Kidney glomerular epithelial cell (primary cell): Measurements from ENCODE around the gene FBXO36.
"Not testable (repeated sequence)": the region's sequence is repeated elsewhere in the genome, so short reads cannot be mapped to it uniquely, and the experiment has no call there.

Experiments used
- DNase-seq: peaks from one replicate; lab custom pipeline; 2025; lab: John Stamatoyannopoulos, UW

The FBXO36 gene

DNA sequence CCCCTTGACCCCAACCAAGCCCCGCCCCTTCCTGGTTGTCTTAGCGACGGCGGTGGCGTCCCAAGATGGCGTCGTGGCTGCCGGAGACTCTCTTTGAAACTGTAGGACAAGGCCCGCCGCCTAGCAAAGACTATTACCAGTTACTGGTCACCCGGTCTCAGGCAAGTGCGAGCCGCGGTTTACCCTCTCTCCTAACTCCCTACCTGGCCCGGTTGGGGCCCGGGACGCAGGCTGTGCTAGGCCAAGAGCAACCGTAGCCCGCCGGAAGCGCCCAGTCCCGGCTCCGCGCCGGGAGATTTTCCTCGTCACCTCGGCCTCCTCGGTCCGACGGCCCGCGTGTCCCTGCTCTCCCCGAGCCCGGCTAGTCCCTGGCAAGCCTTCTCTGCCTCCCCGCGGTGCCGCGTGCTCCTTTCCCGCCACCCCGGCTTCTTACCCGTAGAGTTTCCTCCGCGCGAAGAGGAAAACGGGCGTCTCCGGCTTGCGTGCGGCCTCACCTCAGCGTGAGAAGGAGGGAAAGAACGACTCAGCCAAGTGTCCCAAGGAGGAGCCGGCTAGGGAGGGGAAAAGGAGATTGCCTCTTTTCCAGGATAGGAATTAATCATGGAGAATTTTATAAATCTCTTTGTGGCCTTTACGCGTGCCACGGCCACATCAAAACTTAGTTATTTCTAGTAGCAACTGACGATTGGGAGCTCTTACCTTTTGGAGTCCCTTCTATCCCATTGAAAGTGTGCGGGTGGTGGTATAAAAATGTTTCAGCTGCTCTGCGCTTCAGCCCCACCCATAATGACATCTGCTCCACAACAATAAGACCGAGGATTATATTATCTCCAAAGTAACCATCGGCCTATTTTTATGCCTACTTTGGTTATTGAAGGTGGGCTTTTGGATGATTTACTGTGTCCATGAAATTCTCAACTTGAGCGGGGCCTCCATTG is at the start of gene FBXO36:
Gene FBXO36, plus strand, starts transcription at position 55 of the 938 bp plus-strand sequence. Its CDS starts 11 bp downstream, at position 66.
- DNase-seq = peak; percentile 44

- DNase-seq = peak; percentile 7
Measured at GRCh38 chr2:229873123-229873581, 49.2 kb upstream of the FBXO36 start.

GRCh38 chr2:229874647-229875046 is 47.7 kb upstream of the FBXO36 start:
- no peak for DNase-seq

GRCh38 chr2:229875549-229875948 is 46.8 kb upstream of the FBXO36 start:
- DNase-seq = no peak

GRCh38 chr2:229879191-229879950 is 42.9 kb upstream of the FBXO36 start:
- no peak for DNase-seq

- no peak for DNase-seq
Measured at GRCh38 chr2:229880892-229881586, 41.3 kb upstream of the FBXO36 start.

DNA sequence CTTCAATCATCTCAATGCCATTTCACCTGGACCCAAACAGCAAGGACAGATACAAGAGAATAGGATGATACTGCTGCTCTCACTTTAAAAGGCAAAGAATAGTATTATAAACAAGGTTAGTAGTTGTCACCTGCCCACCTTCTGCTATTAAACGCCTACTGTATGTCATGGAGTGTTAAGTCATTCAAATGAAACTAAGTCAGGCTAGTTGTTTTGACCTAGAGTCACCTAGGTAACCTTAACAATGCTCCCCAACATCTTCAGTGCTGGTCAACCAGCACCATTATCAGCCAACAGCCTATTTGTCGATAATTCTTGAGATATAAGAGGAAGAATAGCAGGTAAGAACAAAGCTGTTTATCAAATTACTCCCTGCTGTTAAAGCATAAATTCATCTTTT is 39.7 kb upstream of the FBXO36 start:
- DNase-seq = no peak

GRCh38 chr2:229884775-229885699 is 37.3 kb upstream of the FBXO36 start:
- no peak for DNase-seq

DNA sequence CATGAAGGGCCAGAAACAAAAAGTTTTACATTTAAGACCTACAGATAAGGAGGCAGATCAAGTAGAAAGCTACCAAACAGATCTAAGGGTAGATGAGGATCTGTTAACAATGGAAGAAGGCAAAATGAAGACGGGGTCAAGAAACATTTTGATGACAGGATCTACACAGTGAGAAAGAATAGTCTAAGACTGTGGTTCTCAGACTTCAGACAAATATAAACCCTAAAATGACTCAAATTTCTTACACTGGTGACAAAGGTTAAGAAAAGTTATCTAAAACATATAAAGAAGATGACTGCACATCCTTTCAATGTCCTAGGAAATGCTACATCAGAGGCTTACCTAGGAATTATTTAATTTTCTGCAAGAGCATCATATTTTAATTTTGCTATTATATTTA is 34.9 kb upstream of the FBXO36 start:
- DNase-seq = no peak

DNA sequence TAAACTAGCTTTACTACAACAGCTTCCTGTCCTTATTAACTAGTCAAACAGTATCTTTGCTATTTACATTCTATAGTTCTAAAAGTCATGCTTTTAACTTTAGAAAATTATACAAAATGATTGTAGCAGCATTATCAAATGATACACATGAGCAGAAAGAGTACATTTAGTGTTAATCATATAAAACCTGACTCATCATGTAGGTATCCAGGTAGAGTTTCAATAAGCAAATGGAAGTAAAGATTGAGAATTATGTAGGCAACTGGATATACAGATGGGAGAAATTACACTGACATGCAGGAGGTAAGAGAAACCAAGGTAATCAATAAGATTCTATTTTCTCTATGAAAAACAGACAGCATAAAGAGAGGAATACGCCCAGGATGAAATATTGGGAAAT is 34.3 kb upstream of the FBXO36 start:
- DNase-seq = no peak

- DNase-seq = no peak
Measured at GRCh38 chr2:229889023-229889422, 33.3 kb upstream of the FBXO36 start.

DNA sequence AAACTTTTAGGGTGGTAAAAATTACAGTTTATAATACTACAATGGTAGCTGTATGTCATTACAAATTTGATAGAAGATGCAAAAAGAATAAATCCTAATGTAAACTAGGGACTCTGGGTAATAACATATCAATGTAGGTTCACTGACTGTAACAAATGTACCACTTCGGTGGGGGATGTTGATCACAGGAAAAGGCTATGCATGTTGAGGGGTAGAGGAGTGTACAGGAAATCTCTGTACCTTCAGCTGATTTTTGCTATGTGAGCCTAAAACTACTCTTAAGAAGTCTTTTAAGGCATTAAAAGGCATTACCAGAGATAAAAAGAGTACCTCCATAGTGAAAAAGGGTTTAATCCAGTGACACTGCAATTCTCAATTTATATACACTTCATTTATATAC is 25.4 kb upstream of the FBXO36 start:
- DNase-seq = no peak

DNA sequence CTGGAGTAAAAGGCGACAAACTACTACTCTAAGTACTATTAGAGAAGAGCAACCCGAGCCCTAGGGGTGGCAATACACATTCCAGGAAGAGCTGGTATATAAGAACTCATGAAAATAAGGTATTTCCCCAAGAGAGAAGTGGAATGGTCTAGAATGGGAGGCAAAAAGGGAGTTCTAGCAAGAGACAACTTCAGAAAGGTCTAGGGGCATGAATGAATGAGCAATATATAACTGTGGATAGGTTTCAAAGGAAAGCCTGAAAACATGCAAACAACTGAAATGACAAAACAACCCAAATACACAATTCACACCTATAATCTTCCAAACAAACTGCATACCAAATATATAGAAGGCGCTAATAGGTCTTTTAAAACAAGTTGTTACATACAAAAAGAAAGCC is 22.7 kb upstream of the FBXO36 start:
- no peak for DNase-seq

DNA sequence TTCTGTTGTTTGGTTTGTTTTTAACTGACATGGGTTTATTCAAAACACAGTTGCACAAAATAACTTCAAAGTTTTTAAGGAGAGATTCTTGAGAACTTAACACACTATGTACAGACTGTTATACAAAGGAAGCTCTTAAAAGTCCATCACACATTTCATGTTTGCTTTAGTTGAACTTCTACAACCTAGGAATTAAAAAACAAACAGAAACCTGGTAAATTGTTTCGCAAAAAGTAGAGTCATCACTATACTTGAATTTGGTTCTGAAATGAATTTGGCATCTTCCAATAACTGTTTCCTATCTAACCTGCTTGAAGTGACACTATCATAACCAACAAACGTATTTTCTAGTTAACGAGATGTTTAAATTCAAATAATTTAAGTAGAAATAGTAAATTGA is 22.3 kb upstream of the FBXO36 start:
- DNase-seq = no peak

DNA sequence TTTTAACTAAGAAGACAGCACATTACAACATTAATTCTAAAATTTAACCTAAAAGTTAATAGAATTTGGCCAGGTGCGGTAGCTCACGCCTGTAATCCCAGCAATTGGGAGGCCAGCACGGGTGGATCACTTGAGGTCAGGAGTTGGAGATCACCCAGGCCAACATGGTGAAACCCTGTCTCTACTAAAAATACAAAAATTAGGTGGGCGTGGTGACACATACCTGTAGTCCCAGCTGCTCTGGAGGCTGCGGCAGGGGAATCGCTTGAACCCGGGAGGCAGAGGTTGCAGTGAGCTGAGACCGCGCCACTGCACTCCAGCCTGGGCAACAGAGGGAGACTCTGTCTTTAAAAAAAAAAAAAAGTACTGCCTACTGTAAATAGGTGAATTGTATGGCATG is 21.8 kb upstream of the FBXO36 start:
- DNase-seq = not testable (repeated sequence)

DNA sequence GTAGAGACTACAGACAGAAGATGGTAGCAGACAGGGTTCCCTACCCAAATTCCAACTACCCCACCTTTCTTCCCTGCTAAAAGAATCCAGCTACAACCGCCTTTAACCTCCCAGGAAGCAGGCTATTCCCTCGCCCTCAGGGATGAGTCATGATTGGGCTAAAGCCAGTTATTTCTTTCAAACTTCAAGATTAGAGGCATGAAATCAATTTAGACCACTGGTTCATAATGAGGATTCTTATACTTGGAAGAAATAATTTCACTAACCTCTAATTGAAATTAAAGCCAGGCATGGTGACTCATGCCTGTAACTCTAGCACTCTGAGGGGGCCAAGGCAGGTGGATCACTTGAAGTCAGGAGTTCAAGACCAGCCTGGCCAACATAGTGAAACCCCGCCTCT is 20.5 kb upstream of the FBXO36 start:
- DNase-seq = peak; percentile 23

- no peak for DNase-seq
Measured at GRCh38 chr2:229903037-229903436, 19.3 kb upstream of the FBXO36 start.

DNA sequence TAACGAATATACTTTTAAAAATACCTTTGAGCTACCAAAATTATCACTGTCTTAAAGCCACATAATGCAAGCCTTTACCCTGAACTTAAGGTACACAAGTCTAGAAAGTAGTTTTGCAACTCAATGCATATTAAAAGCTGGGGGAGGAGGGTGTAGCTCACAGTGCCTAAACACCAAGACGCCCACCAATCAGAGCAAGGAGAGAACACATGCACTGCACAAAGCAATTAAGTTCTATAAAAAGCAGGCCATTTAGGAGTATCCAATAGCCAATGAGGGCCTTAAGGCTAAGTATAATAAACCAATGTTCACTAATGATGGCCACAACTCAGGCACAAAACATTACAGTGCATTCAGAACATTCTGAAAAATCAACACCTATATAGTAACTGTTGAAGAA is 16.7 kb upstream of the FBXO36 start:
- DNase-seq = no peak

DNA sequence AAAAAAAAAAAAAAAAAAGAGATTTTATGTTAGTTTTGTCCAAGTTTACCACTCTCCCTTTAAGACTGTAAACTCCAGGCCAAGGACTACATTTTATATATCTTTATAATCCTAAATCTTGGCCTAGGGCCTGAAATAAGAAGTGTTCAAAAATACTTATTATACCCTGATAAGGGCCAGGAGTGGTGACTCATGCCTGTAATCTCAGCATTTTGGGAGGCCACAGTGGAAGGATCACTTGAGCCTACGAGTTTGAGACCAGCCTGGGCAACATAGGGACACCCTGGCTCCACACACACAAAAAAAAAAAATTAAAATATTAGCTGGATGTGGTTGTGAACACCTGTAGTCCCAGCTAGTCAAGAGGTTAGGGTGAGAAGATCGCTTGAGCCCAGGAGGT is 13.2 kb upstream of the FBXO36 start:
- no peak for DNase-seq

DNA sequence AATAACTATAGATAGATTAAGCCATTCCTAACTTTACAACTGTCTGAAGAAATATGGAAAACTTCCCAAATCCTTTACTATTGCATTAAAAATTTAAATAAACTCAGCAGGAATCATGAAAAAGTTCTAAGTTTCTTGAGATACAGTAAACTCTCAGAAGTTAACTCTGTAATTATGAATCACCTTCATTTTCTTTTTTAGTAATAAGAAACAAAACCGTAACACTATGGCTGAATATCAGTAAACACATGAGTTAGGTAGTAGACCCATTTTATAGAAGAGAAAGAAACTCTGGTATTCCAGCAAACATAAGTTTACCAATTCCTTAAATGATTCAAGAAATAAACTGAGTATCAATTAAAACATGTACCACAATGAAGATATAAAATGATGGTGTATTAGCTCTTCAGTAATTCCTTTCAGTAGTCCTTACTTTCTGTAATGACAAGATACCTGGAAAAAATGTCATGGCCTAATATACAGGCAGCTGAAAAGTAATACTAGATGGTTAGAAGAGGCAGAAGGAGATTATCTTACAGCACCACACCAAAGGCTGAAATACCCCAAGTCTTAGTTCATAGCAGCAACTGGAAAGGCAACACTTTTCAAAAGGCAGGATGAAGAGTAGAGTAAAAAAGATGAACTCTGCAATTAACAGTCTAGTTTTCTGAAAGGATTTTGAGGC is 12.0 kb upstream of the FBXO36 start:
- no peak for DNase-seq
